NCI-H2107 treated with DMSO at 0.1 percent for 48 hours (cell line): ENCODE data around the gene AP4S1.
"Not testable (repeated sequence)": the region's sequence is repeated elsewhere in the genome, so short reads cannot be mapped to it uniquely, and the experiment has no call there.

ENCODE experiments used
- DNase-seq: peaks from one replicate; lab custom pipeline; 2025; ENCODE audit not compliant: unreplicated experiment; lab: John Stamatoyannopoulos, UW

The AP4S1 gene

GRCh38 chr14:31083781-31084180 is 58.3 kb downstream of the AP4S1 start:
- no peak for DNase-seq

GRCh38 chr14:31084385-31084784 is 58.9 kb downstream of the AP4S1 start:
- DNase-seq = no peak

GRCh38 chr14:31085027-31085426 is 59.6 kb downstream of the AP4S1 start:
- no peak for DNase-seq

GRCh38 chr14:31086466-31086865 is 61.0 kb downstream of the AP4S1 start:
- not testable (repeated sequence) for DNase-seq

- DNase-seq = no peak
Measured at GRCh38 chr14:31090883-31091764, 65.7 kb downstream of the AP4S1 start.

- DNase-seq = no peak
Measured at GRCh38 chr14:31092160-31092708, 66.8 kb downstream of the AP4S1 start.

- not testable (repeated sequence) for DNase-seq
Measured at GRCh38 chr14:31093884-31094839, 68.7 kb downstream of the AP4S1 start.

GRCh38 chr14:31095817-31096216 is 70.4 kb downstream of the AP4S1 start:
- not testable (repeated sequence) for DNase-seq

GRCh38 chr14:31096255-31096654 is 70.8 kb downstream of the AP4S1 start:
- no peak for DNase-seq

- DNase-seq = no peak
Measured at GRCh38 chr14:31097081-31097480, 71.6 kb downstream of the AP4S1 start.

GRCh38 chr14:31106768-31107167 is 81.3 kb downstream of the AP4S1 start:
- no peak for DNase-seq

- DNase-seq = no peak
Measured at GRCh38 chr14:31109257-31109656, 83.8 kb downstream of the AP4S1 start.

- DNase-seq = no peak
Measured at GRCh38 chr14:31110872-31111271, 85.4 kb downstream of the AP4S1 start.

GRCh38 chr14:31113794-31114193 is 88.3 kb downstream of the AP4S1 start:
- DNase-seq = no peak

GRCh38 chr14:31118892-31119291 is 93.4 kb downstream of the AP4S1 start:
- DNase-seq = no peak

- no peak for DNase-seq
Measured at GRCh38 chr14:31122098-31122611, 96.7 kb downstream of the AP4S1 start.

- no peak for DNase-seq
Measured at GRCh38 chr14:31122921-31123320, 97.5 kb downstream of the AP4S1 start.

- DNase-seq = no peak
Measured at GRCh38 chr14:31124197-31124596, 98.7 kb downstream of the AP4S1 start.

- no peak for DNase-seq
Measured at GRCh38 chr14:31125231-31125630, 99.8 kb downstream of the AP4S1 start.

GRCh38 chr14:31126680-31127079 is 101.2 kb downstream of the AP4S1 start:
- DNase-seq = no peak

GRCh38 chr14:31127690-31128089 is 102.2 kb downstream of the AP4S1 start:
- no peak for DNase-seq
